Amniotic stem cell (primary cell): ENCODE measurements around the gene CHST11.
"Not testable (repeated sequence)": the region's sequence is repeated elsewhere in the genome, so short reads cannot be mapped to it uniquely, and the experiment has no call there.

ENCODE experiments used
- DNase-seq: peaks from one replicate; lab custom pipeline; 2025; lab: John Stamatoyannopoulos, UW

Gene CHST11

DNA sequence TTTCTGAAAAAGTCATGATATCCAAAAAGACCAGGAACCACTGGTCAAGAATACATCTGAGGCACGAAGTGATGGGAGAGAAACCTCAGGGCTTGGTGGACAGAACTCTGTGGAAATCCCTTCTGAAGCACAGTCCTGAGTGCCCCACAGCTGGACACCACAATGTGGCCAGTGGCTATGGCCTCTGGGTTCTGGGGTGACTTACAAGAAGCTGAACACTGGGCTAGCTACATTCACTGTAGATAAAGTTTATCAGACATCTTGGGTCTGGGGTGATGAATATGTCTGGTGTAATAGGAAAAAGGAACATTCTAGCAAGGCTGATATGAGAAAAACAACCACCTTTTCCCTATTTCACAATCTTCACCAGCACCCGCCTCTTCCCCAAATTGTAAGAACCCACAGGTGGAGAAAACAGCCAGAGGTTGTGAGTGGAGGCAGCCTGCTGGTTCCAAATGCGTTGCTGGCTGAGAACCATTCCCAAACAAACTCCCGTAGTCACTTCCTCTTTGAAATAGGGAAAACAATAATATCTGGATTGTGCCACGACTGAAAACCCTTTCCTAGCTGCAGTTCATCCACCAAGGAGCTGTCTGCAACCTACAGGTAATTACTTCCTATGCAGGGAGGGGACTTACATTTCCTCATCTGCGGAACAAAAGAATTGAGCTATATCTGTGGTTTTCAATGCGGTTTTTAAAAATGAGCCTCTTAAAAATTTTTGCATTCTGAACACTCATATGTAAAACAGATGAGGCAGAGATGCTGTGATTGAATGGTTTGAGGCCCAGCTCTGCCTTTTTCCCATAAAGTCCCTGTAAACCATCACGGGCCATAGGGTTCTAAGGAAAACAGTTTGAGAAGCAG lies 307.7 kb downstream of the CHST11 start:
- no peak for DNase-seq

DNA sequence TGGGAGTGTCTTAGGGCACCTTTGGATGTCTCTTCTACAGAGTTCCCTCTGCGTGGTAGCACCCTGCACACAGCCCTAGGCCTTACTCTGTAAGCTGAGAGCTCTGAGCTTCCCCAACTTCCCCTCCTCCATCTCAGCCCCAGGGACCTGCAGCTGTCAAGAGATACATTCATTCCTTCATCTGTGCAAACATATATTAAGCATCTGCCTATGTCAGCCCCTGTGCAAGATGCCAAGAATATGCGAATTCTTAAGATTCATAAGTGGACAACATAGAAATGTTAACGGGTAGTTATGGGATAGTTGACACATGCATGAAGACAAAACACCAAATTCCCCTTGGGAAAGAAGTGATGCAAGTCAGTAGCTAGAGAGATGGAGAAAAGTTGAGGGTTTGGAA lies 310.5 kb downstream of the CHST11 start:
- no peak for DNase-seq

DNA sequence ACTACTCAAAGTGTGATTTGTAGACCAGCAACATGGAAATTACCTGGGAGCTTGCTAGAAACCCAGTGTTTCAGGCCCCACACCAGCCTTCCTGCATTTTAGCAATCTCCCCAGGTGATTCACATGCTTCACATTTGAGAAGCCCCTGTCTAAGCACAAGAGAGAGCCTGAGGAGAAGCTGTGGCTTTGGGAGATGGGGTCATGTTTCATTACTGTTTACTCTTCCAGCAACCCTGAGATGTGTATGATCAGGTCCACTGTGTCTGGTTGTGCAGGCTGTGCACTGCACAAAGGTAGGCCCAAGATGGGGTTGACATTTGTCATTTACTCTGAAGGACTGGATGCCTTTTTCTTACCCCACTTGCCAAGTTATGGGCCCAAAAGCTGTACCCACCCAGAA lies 311.3 kb downstream of the CHST11 start:
- DNase-seq, result no peak

DNA sequence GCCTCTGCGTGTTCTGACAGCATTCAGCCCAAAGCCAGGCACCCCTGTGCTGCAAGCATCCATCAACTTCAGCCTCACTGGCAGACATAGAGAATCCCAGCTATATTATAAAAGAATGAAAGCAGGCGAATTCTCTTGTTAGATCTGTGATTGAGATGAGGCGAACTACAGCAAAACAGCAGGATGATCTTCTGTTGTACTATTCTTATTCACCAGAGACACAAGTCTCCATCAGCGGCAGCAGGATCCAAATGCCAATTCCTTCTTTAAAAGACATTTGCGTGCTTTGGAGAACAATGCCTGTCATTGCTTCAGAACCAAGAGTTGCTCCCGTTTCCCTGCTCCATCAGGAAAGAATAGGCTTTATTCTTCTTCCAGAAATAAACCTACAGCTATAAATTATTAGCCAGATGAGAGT lies 312.4 kb downstream of the CHST11 start:
- DNase-seq, result no peak

DNA sequence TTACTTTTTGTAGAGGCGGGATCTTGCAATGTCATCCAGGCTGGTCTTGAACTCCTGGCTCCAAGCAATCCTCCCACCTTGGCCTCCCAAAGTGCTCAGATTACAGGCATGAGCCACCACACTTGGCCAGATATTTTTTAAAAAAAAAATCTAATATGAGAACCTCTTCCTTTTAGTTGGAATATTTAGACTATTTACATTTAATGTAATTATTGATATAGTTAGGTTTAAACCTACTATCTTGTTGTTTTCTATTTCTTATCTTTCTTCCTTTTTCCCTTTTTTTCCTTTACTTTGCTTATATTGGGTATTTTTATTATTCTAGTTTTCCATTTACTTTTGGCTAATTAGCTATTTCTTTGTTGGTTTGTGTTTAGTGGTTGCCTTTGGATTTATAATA lies 315.6 kb downstream of the CHST11 start:
- no peak for DNase-seq

DNA sequence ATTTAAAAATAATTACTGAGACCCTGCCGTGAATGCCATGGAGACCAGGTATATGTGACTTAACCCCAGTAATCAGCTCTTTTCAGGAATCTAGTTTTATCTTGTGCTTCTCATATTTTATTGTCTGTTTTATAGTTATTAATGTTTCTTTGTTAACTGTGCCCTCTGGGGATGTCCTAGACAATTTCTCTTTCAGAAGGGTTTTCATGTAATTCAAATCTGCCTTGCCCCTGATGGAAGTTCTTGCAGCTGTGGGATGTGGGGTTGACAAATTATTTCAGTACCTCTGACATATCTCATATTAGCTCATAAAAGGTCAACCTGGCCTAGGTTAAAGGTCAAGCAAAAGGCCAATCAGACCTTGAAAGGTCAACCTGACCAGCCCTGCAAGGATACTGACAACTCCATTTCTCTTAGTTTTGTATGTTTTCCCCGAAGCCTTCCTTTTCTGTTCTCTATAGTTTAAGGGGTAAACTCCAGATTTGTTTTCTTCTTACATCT lies 319.0 kb downstream of the CHST11 start:
- DNase-seq, result no peak

DNA sequence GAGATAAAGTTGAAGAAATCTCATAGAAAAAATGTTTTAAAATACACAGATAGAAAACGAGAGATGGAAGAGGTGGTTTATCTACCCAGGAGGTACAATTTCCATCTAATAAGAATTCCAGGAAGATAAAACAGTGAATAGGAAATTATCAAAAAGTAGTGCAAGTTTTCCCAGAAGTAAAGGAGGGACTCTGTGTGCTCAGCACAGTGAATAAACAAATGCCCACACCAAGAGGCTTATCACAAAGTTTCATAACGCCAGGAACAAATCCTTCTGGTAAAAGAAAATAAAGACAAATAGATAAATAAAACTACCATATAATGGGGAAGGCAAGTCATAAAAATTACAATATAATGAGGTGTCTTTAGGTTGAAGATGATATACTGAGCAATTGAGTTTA lies 322.4 kb downstream of the CHST11 start:
- no peak for DNase-seq

DNA sequence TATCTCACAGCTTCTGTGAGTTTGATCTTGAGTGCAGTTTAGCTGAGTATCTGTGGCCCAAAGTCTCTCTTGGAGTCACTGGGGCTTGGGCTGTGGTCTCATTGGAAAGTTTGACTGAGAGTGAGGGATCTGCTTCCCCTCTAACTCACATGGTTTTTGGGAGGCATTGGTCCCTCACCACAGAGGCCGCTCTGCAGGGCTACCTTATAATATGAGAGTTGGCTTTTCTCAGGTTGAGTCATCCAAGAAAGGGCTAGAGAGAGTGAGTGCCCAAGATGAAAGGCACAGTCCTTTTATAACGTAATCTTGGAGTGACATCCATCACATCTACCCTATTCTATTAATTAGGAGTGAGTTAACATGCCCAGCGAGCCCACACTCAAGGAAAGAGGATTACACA lies 325.5 kb downstream of the CHST11 start:
- no peak for DNase-seq

DNA sequence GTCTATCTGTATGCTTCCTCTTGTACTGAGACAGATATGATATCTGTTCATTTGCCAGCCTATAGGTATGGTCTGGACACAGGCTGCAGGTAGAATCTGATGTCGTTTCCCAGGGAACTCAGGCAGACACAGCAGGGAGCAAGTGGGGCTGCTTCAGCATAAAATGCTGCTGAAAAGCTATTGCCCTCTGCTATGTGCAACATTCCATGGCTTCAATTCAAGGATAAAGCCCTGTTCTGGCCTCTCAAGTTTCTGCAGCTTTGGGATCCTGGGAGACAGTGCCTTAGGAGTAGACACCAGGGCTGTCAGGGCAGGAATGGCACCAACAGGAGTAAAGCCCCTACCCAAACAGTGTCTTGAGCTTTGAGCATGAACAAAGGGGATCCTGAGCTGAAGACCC lies 327.8 kb downstream of the CHST11 start:
- DNase-seq, result peak; percentile 2

DNA sequence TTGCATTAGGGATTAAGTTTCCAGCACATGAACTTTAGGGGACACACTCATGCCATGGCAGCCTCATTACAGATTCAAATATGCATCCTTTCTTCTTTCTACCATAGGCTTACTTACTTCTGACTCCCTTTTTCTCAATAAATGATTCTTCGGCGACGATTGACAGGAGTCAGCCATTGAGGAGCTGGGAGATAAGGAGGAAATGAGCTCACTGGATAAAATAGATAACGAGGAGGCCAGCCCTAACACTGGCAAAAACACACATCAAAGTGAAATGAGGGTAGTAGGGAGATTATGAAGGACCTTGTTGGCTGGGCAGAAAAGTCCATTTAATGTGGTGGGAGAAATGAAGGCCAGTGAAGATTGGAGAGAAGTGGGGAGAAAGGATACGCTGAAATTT lies 329.1 kb downstream of the CHST11 start:
- no peak for DNase-seq

DNA sequence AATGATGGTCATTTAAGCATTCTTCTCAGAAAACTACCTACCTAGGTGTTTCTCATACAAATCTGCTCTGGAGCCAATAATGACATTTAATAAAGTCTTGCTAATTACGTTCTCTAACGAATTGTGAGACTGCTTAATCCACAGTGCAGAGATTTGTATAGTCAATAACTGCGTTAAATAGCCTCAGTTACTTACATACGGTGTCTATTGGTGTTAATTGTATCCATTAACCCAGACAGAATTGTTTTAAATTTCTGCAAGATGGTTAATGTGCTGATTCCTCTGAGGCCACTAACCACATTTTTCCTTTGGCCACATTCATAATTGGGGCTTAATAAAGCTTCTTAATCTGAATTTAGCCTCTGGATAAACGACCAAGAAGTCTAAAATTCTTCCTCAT lies 329.6 kb downstream of the CHST11 start:
- DNase-seq, result no peak

DNA sequence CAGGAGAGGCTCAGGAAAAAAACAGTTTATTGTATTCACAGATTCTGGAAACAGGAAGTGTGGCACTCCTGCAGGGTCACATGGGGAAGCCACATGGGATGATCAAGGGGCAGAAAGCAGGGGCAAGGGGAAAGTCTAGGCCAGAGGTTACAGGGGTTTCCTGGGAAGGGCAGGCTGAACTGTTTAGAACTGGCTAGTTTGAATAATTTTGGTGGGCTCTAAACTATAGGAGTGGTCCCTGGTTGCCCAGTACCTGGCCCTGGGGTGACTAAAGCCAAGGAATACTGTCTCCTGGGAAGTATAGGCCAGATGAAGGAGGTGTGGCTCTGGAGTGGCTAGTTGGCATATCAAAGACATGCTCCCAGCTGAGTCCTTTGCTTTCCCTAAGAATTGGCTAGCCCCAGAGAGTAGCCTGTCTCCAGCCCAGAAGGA lies 332.1 kb downstream of the CHST11 start:
- DNase-seq, result no peak

DNA sequence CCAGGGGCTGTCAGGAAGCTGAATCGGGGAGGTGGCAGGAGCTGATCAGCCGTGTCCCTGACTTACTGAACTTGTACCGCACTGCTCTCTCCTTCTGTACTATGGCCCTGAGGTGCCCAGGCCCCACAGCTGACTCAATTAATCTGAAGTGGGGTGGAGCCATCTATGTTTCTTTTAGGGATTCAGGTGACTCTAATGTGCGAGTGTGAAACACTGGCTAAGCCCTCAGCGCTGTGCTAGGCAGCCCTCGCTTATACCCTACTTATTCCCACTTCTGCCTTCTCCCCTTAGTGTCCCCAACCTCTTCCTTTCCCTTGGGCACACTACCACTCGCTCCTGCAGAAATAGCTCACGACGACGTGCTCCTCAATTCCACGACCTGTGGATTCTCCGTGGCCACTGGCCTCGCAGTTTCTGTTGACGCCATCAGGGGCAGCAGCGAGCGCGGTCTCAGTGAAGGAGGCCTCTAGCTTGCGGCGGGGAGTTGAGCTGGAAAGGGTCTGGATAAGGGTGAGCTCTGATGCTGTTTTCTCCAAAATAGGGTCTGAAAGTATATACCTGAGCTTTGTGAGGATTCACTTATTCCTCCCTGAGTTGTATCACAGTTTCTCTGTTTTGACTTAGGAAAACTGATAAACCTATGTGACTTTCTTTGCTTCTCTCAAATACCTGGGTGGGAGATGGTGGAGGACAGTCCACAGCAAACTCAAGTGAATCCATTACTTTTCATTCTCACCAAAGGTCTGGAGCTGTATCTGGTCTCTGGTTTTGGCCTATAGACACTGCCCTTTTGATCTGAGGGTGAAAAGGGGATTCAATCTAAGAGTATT lies 333.8 kb downstream of the CHST11 start:
- DNase-seq, result no peak

DNA sequence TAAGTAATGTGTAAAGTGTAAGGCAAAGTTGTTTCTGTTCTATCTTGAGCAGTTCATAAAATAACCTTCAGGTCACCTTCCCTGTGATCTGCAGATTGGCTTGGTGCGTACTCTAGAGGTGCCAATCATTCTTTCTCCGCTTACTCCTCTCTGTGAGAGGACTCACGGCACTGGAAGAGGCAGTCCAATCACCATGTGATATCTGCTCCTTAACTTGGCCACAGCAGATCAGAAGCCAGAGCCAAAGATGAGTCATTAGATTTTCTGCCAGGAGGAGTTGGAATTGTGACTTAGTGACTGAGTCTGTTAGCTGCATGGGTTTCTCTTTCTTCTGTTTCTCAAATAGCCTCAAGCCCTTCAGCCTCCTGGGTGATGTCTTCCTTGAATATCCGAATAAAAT lies 335.8 kb downstream of the CHST11 start:
- DNase-seq, result peak; percentile 54

DNA sequence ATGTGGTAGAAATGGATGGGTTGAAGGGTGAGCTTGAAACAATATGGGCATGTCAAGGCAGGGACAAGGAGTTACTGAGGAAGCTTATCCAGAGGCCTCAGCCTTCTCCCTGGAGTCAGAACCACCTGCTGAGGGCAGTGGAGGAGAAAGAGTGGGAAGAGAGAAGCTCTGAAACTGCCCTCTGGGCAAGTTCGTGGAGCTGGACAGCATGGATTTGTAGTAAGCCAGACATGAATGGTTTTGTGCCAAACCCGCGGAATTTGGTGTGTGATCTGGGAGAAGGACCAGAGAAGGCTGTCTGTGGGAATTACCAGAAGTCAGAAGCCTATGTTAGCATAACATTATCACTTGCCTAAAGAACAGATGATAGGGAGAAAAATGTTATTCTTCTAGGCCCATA lies 336.5 kb downstream of the CHST11 start:
- DNase-seq, result peak; percentile 17

DNA sequence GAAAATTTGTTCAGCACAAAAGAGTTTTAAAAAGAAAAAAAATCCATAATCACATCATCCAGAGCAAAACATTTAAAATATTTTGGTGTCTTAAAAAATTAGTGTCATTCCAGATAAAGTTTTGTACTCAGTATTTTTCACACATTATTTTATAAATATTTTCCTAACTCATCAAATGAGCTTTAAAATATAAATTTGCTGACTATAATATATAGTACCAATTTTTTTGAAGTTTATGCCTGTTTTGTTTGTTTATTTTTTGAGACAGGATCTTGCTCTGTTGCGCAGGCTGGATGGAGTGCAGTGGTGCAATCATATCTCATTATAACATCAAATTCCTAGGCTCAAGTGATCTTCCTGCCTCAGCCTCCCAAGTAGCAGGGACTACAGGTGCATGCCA lies 337.2 kb downstream of the CHST11 start:
- no peak for DNase-seq

DNA sequence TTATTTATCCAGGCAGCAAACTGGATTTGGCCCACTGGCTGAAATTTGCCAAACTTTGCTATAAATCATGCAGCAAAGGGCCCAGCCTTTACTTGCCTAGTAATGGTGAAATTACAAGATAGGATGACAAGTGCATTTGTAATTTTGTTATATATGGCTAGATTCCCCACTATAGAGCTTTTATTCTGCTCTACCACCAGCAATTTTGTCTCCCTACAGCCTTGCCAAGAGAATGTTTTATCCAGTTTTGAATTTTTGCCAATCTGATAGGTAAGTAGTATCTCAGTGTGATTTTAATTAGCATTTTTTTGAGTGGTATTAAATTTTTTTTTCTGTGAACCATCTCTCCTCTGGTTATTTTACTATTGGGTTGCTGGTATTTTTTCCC lies 339.7 kb downstream of the CHST11 start:
- no peak for DNase-seq

DNA sequence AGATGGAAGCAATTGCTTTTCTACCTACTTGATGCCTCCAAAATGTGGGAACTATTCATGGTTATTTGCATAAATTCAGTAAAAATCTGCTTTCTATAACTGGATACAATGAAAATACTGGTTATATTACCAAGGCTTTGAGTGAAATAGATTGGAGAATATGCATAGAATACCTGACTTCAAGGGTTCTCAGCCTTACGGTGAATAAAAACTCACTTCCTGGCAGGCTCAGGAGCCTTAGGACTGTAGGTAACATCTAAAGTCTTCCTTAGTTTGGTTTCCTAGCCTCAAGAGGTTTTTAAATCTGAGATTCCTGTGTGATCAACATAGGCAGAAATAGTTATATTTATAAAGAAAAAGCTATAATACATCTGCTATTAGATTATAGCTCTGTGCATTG lies 342.7 kb downstream of the CHST11 start:
- no peak for DNase-seq

DNA sequence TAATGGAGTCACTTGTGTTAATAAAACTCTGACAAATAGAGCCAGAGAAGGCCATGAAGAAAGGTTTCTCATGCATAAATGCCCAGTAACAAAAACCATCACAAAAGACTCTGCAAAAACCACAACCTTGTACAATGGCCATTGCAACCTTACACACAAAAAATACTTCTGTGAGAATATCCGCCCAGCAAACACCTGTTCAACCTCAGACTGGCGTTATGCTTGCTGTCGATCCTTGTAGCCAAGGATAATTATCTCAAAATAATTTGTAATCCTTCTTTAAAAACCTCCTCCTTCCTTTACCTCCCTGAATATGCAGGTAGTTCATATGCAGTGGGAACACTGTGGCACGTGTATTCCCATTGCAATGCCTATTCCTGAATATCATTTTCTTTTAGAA lies 344.3 kb downstream of the CHST11 start:
- DNase-seq, result no peak

DNA sequence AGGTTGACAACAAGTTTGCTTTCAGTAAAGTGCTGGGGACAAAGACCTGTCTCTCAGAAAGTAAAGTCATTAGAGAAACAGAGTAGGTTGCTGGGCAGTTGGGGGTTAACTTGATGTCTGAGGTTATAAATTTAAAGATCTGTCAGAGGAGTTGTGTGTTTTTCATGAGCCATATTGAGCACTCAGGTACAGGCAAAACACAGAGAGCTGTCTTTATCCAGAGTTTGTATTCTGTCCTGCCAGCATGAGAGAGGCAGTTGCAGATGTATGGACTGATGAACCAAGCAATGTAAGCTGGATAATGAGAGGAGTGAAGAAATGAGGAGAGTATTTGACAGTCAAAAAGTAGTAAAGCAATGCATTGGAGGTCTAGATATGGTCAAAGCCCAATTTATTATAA lies 344.7 kb downstream of the CHST11 start:
- DNase-seq, result no peak

DNA sequence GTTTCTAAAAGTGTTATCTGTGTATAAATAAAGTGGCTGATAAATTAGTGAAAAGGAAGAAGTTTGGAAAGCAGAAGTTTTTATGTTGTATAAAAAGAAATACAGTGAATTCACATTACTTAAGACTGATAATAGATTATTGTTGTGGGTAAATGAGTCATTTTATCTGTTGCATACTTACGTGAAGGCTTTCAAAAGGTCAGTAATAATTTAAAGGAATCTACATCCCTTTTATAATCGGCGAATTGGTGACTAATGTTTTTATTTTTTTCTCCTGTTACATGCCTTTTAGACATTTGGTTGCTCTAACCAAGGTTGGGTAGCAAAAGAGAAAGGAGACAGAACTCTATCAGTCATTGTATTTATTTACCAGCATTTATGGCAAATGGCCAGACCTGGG lies 345.5 kb downstream of the CHST11 start:
- no peak for DNase-seq

DNA sequence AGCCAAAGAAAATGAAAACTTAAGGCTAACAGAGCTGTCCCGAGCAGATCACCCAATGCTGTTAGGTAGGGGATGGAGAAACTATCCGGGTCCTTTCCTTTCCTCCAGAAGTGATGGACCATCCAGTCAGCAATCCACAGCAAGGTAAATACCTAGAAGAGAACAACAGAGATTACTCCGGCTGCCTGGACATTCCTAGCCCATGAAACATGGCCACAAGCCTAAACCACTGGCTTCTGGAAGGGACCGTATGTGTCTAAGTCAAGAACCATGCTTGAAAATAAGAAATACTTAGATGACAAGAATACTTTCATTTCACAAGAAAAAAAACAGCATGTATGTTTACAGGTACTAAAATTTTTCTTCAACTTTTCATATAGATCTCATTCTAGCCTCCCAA lies 348.4 kb downstream of the CHST11 start:
- peak; percentile 11 for DNase-seq

DNA sequence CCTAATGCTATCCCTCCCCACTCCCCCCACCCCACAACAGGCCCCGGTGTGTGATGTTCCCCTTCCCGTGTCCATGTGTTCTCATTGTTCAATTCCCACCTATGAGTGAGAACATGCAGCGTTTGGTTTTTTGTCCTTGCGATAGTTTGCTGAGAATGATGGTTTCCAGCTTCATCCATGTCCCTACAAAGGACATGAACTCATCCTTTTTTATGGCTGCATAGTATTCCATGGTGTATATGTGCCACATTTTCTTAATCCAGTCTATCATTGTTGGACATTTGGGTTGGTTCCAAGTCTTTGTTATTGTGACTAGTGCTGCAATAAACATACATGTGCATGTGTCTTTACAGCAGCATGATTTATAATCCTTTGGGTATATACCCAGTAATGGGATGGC lies 349.4 kb downstream of the CHST11 start:
- not testable (repeated sequence) for DNase-seq
